Measurements from ENCODE around the gene STX2. TPM values are rescaled to one million over a fixed set of nuclear protein-coding genes. Genes with fewer than 3 reads are reported as not detected.

The STX2 gene
- total and polyA plus RNA-seq, 5 donors from 2014 or later, result 10.7 to 29.5 (median 11.8) TPM

DNA sequence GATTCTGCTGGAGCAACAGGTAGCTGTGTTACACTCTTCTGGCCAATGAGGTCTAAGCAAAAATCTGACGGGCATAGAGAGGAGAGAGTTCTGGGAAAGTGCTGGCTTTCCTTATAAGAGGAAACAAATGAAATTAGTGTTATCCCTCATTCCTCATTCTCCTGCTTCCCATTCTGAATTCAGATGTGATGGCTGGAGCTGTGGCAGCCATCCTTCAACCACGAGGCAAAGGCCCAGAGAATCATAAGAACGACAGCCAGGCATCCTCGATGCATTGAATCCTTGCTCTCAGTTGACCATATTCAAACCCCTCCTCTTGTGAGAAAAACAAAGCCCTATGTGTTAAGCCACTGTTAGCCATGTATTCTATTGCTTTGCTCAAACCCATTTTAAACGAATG lies 95.4 kb downstream of the STX2 start:
- H3K4me3 ChIP-seq (ENCODE audit: low read depth, low read length), result no peak overlapping the region
- DNase-seq, result no peak

DNA sequence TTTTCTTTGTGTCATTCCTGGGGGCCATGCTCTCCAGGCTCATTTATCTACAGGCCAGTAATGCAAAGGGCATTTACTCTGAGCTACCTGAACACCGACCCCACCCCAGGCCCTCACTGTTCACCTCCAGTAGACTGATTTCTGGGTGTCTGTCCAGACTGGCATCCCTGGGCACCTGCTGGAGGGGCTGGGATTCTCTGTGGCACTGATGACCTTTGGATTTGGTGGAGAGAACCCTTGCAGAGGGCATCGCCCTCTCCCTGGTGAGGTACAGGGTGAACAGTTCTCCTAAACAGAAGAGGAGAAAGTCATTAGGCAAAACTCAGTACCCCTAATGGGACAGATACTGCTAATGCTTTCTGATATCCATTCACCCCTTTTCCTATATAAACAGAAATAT lies 95.9 kb downstream of the STX2 start:
- H3K9me3 ChIP-seq (ENCODE audit: control insufficient read depth in 2 of 2, low read length in 2 of 2), result peaks cover 0 to 4% of the 10 kb centered on the region in 2 experiments
- Mint-ChIP-seq H3K4me1 (peaks cover 0 to 7% (median 4%) of the 10 kb centered on the region in 4 donors), H3K27ac (no peak overlapping the region), H3K36me3 (no peaks in the 10 kb centered on the region), H3K9me3 (peaks cover 0 to 7% (median 2%) of the 10 kb centered on the region in 7 donors), H3K27me3 (peaks cover 4% of the 10 kb centered on the region), H3K4me3 (no peak overlapping the region)
- DNase-seq (no peak), ATAC-seq (ENCODE audit: low read depth in 2 of 2) (no peak)
- H3K4me1 ChIP-seq (ENCODE audit: control insufficient read depth, insufficient read depth, low read length, poor library complexity, severe bottlenecking), result no peaks in the 10 kb centered on the region
- H3K4me3 ChIP-seq (ENCODE audit: low read depth, low read length), result no peak overlapping the region
- no peak overlapping the region for H3K27ac ChIP-seq (ENCODE audit: insufficient read depth, low read length, poor library complexity, severe bottlenecking)
- no peaks in the 10 kb centered on the region for H3K27me3 ChIP-seq (ENCODE audit: control insufficient read depth, insufficient read depth, low read length)
- H3K36me3 ChIP-seq (ENCODE audit: control insufficient read depth, insufficient read depth, low read length), result no peaks in the 10 kb centered on the region

More for the DNA sequence above, 95.4 kb downstream of the STX2 start:
- H3K9me3 Mint-ChIP-seq, result peaks cover 0 to 7% (median 0%) of the 10 kb centered on the region in 7 donors
- Histone ChIP-seq H3K27ac (ENCODE audit: insufficient read depth, low read length, poor library complexity, severe bottlenecking) (no peak overlapping the region), H3K36me3 (ENCODE audit: control insufficient read depth, insufficient read depth, low read length) (no peaks in the 10 kb centered on the region), H3K4me1 (ENCODE audit: control insufficient read depth, insufficient read depth, low read length, poor library complexity, severe bottlenecking) (no peaks in the 10 kb centered on the region), H3K27me3 (ENCODE audit: control insufficient read depth, insufficient read depth, low read length) (no peaks in the 10 kb centered on the region), H3K9me3 (ENCODE audit: control insufficient read depth in 2 of 2, low read length in 2 of 2) (peaks cover 0 to 2% of the 10 kb centered on the region in 2 experiments)
- H3K36me3 Mint-ChIP-seq, result no peaks in the 10 kb centered on the region
- no peak overlapping the region for H3K27ac Mint-ChIP-seq
- peaks cover 4% of the 10 kb centered on the region for H3K27me3 Mint-ChIP-seq
- H3K4me1 Mint-ChIP-seq, result peaks cover 0 to 8% (median 6%) of the 10 kb centered on the region in 4 donors
- no peak overlapping the region for H3K4me3 Mint-ChIP-seq
- ATAC-seq (ENCODE audit: low read depth in 2 of 2), result no peak

DNA sequence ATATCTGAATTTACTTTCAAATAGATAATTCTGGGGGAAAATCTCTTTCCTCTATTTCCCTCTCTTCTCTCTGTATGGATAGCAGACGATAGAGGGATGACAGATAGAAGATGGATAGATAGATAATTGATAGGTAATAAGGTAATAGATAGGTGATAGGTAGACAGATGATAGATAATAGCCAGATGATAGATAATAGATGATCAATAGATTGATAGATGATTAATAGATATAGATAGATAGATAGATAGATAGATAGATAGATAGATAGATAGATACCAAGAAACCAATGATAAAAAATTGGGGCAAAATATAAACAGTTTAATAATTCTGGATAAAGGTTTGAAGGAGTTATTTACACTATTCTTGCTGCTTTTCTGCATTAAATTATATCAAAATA lies 96.3 kb downstream of the STX2 start:
- H3K4me3 ChIP-seq (ENCODE audit: low read depth, low read length), result no peak overlapping the region
- H3K4me1 ChIP-seq (ENCODE audit: control insufficient read depth, insufficient read depth, low read length, poor library complexity, severe bottlenecking), result no peaks in the 10 kb centered on the region
- Mint-ChIP-seq H3K4me1 (peaks cover 0 to 2% (median under 1%) of the 10 kb centered on the region in 4 donors), H3K9me3 (peaks cover 0 to 7% (median 2%) of the 10 kb centered on the region in 7 donors), H3K27ac (no peak overlapping the region), H3K27me3 (peaks cover 4% of the 10 kb centered on the region), H3K4me3 (no peak overlapping the region), H3K36me3 (no peaks in the 10 kb centered on the region)
- no peaks in the 10 kb centered on the region for H3K36me3 ChIP-seq (ENCODE audit: control insufficient read depth, insufficient read depth, low read length)
- no peaks in the 10 kb centered on the region for H3K27me3 ChIP-seq (ENCODE audit: control insufficient read depth, insufficient read depth, low read length)
- ATAC-seq (ENCODE audit: low read depth in 2 of 2) (no peak), DNase-seq (no peak)
- H3K9me3 ChIP-seq (ENCODE audit: control insufficient read depth in 2 of 2, low read length in 2 of 2), result peaks cover 0 to 4% of the 10 kb centered on the region in 2 experiments
- H3K27ac ChIP-seq (ENCODE audit: insufficient read depth, low read length, poor library complexity, severe bottlenecking), result no peak overlapping the region

DNA sequence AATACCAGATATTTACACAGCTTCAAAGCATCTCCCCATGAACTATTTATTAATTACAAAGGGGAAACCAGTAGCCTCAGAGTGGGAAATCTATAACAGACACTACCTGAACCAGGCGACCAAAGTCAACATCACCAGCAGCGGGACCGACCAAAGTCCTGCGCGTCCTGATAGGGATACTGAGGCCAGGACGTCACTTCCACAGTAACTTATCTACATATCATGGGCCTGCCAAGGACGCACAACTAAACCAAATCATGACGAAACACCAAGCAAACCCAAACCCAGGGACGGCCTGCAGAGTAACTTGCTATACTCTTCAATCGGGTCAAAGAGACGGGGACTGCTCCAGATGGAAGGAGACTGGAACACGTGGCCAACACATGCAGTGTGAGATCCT lies 96.9 kb downstream of the STX2 start:
- Histone ChIP-seq H3K9me3 (ENCODE audit: control insufficient read depth in 2 of 2, low read length in 2 of 2) (peaks cover 0 to 4% of the 10 kb centered on the region in 2 experiments), H3K4me1 (ENCODE audit: control insufficient read depth, insufficient read depth, low read length, poor library complexity, severe bottlenecking) (no peaks in the 10 kb centered on the region), H3K4me3 (ENCODE audit: low read depth, low read length) (no peak overlapping the region), H3K36me3 (ENCODE audit: control insufficient read depth, insufficient read depth, low read length) (no peaks in the 10 kb centered on the region), H3K27me3 (ENCODE audit: control insufficient read depth, insufficient read depth, low read length) (no peaks in the 10 kb centered on the region), H3K27ac (ENCODE audit: insufficient read depth, low read length, poor library complexity, severe bottlenecking) (no peak overlapping the region)
- Mint-ChIP-seq H3K4me1 (peaks cover 0 to under 1% (median 0%) of the 10 kb centered on the region in 4 donors), H3K9me3 (peaks cover 0 to 7% (median 2%) of the 10 kb centered on the region in 7 donors), H3K27me3 (peaks cover 4% of the 10 kb centered on the region), H3K36me3 (no peaks in the 10 kb centered on the region), H3K4me3 (no peak overlapping the region), H3K27ac (no peak overlapping the region)
- ATAC-seq (ENCODE audit: low read depth in 2 of 2), result no peak
- DNase-seq, result no peak

Other genes with a start within 250 kb of the STX2 start
- not detected for gene RIMBP2, start 123.0 kb downstream of the STX2 start, total RNA-seq
- gene RIMBP2, start 123.0 kb downstream of the STX2 start, polyA plus RNA-seq, result not detected
- gene RAN, start 32.8 kb upstream of the STX2 start, total RNA-seq, result 298 TPM
- 100 to 1,000 TPM; 682 to 837 (median 733) TPM for gene RAN, start 32.8 kb upstream of the STX2 start, polyA plus RNA-seq
- gene ADGRD1, start 114.7 kb upstream of the STX2 start, total RNA-seq, result not detected
- under 1 TPM in 1 of 4 donors, not detected in 3; 0.56 TPM for gene ADGRD1, start 114.7 kb upstream of the STX2 start, polyA plus RNA-seq

Data from CD4-positive, CD25-positive, alpha-beta regulatory T cell (primary cell).